ENCODE data around the gene C1orf53. TPM values are rescaled to one million over a fixed set of nuclear protein-coding genes. Genes with fewer than 3 reads are reported as not detected.
"Not testable (repeated sequence)": the region's sequence is repeated elsewhere in the genome, so short reads cannot be mapped to it uniquely, and the experiment has no call there.

Gene C1orf53
- total RNA-seq, 4 donors from 2014 or later: 2.1 to 4.8 (median 3.8) TPM; not detected in 1

DNA sequence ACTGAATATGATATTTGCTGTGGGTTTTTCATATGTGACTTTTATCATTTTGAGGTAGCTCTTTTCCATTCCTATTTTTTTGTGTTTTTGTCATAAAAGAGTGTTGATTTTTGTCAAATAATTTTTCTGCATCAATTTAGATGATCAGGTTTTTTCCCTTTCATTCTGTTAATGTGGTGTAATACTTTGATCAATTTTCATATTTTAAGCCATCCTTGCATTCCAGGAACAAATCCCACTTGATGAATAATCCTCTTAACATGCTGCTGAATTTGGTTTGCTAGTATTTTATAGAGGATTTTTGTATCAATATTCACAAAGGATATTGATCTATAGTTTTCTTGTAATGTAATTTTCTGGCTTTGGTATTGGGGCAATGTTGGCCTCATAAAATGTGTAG lies 25.5 kb upstream of the C1orf53 start:
- intact Hi-C loops (cut with DNase I; ENCODE audit: low total_unique reads) (no loop called here), in situ Hi-C loops (cut with MboI; ENCODE audit: low sequenced_read_pairs in 4 of 4) (loop anchor here in 1 of 4 donors (10.0 kb wide), 1 partner anchor 262 kb away; no protein-coding TSS in a partner anchor)
- Histone ChIP-seq H3K27me3 (no peaks in the 10 kb centered on the region), H3K9me3 (peaks cover 0 to 13% (median 0%) of the 10 kb centered on the region in 3 donors), H3K4me1 (no peaks in the 10 kb centered on the region), H3K36me3 (no peaks in the 10 kb centered on the region), H3K27ac (no peak overlapping the region), H3K4me3 (no peak overlapping the region)
- no peak for ATAC-seq
- no peak for TF ChIP-seq POLR2A (IDR thresholded peaks at IDR 0.05)
- TF ChIP-seq, protein P1, sequence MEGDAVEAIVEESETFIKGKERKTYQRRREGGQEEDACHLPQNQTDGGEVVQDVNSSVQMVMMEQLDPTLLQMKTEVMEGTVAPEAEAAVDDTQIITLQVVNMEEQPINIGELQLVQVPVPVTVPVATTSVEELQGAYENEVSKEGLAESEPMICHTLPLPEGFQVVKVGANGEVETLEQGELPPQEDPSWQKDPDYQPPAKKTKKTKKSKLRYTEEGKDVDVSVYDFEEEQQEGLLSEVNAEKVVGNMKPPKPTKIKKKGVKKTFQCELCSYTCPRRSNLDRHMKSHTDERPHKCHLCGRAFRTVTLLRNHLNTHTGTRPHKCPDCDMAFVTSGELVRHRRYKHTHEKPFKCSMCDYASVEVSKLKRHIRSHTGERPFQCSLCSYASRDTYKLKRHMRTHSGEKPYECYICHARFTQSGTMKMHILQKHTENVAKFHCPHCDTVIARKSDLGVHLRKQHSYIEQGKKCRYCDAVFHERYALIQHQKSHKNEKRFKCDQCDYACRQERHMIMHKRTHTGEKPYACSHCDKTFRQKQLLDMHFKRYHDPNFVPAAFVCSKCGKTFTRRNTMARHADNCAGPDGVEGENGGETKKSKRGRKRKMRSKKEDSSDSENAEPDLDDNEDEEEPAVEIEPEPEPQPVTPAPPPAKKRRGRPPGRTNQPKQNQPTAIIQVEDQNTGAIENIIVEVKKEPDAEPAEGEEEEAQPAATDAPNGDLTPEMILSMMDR (IDR thresholded peaks at IDR 0.05 in 4 of 5, conservative IDR thresholded peaks at IDR 0.05 in 1 of 5): no peak
- DNase-seq: no peak

DNA sequence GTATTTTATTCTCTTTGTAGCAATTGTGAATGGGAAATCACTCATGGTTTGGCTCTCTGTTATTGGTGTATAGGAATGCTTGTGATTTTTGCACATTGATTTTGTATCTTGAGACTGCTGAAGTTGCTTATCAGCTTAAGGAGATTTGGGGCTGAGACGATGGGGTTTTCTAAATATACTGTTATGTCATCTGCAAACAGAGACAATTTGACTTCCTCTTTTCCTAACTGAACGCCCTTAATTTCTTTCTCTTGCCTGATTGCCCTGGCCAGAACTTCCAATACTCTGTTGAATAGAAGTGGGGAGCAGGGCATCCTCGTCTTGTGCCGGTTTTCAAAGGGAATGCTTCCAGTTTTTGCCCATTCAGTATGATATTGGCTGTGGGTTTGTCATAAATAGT lies 22.0 kb upstream of the C1orf53 start:
- H3K27me3 ChIP-seq; DNase-seq; H3K27ac ChIP-seq; H3K4me1 ChIP-seq; intact Hi-C loops (cut with DNase I; ENCODE audit: low total_unique reads); ATAC-seq; H3K36me3 ChIP-seq; in situ Hi-C loops (cut with MboI; ENCODE audit: low sequenced_read_pairs in 4 of 4); H3K4me3 ChIP-seq: not testable (repeated sequence)
- peaks cover 0 to 13% (median 0%) of the 10 kb centered on the region in 3 donors for H3K9me3 ChIP-seq

DNA sequence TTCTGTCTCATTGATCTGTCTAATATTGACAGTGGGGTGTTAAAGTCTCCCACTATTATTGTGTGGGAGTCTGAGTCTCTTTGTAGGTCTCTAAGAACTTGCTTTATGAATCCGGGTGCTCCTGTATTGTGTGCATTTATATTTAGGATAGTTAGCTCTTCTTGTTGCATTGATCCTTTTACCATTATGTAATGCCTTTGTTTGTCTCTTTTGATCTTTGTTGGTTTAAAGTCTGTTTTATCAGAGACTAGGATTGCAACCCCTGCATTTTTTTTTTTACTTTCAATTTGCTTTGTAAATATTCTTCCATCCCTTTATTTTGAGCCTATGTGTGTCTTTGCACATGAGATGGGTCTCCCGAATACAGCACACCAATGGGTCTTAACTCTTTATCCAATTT lies 20.2 kb upstream of the C1orf53 start:
- DNase-seq; ATAC-seq; in situ Hi-C loops (cut with MboI; ENCODE audit: low sequenced_read_pairs in 4 of 4); H3K36me3 ChIP-seq; H3K27me3 ChIP-seq; H3K9me3 ChIP-seq; intact Hi-C loops (cut with DNase I; ENCODE audit: low total_unique reads); H3K27ac ChIP-seq; H3K4me1 ChIP-seq; H3K4me3 ChIP-seq: not testable (repeated sequence)

DNA sequence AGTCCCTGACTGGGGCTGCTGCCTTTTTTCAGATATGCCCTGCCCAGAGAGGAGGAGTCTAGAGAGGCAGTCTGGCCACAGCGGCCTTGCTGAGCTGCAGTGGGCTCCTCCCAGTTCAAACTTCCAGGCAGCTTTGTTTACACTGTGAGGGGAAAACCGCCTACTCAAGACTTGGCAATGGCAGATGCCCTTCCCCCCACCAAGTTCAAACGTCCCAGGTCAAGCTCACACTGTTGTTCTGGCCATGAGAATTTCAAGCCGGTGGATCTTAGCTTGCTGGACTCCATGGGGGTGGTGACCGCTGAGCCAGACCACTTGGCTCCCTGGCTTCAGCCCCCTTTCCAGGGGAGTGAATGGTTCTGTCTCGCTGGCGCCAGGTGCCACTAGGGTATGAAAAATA lies 18.3 kb upstream of the C1orf53 start:
- no peak overlapping the region for H3K4me3 ChIP-seq
- H3K27me3 ChIP-seq: peaks cover 0 to 3% (median 0%) of the 10 kb centered on the region in 3 donors
- H3K9me3 ChIP-seq: no peaks in the 10 kb centered on the region
- no peak overlapping the region for H3K27ac ChIP-seq
- in situ Hi-C loops (cut with MboI; ENCODE audit: low sequenced_read_pairs in 4 of 4): no loop called here
- TF ChIP-seq, protein P1 (IDR thresholded peaks at IDR 0.05 in 4 of 5, conservative IDR thresholded peaks at IDR 0.05 in 1 of 5): no peak
- no peak for TF ChIP-seq POLR2A (IDR thresholded peaks at IDR 0.05)
- no peaks in the 10 kb centered on the region for H3K36me3 ChIP-seq
- ATAC-seq (no peak), DNase-seq (no peak)
- intact Hi-C loops (cut with DNase I; ENCODE audit: low total_unique reads): no loop called here
- no peaks in the 10 kb centered on the region for H3K4me1 ChIP-seq

DNA sequence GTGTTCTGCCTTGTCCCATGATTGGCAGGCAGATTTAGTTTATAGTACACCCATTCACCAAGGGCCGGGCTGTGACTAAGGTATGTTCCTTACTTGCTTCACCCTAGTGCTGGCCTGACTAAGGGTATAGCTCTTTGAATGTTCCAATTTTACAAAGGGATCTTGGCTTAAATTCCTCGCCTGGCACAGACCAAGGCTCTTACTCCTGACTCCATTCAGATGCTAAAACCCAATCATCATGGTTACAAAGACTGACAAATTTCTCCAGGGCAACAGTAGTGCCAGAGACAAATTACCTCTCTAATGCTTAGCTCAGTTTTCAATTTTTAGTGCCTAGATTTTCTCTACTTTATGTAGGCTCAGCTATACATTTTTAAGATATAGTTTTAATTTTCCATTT lies 11.5 kb upstream of the C1orf53 start:
- Histone ChIP-seq H3K27ac (no peak overlapping the region), H3K9me3 (no peaks in the 10 kb centered on the region), H3K4me3 (no peak overlapping the region), H3K36me3 (no peaks in the 10 kb centered on the region), H3K4me1 (no peaks in the 10 kb centered on the region), H3K27me3 (peaks cover 0 to 14% (median 0%) of the 10 kb centered on the region in 3 donors)
- intact Hi-C loops (cut with DNase I; ENCODE audit: low total_unique reads) (no loop called here), in situ Hi-C loops (cut with MboI; ENCODE audit: low sequenced_read_pairs in 4 of 4) (no loop called here)
- TF ChIP-seq POLR2A (IDR thresholded peaks at IDR 0.05): no peak
- TF ChIP-seq, protein P1 (IDR thresholded peaks at IDR 0.05 in 4 of 5, conservative IDR thresholded peaks at IDR 0.05 in 1 of 5): no peak
- DNase-seq: no peak
- no peak for ATAC-seq

DNA sequence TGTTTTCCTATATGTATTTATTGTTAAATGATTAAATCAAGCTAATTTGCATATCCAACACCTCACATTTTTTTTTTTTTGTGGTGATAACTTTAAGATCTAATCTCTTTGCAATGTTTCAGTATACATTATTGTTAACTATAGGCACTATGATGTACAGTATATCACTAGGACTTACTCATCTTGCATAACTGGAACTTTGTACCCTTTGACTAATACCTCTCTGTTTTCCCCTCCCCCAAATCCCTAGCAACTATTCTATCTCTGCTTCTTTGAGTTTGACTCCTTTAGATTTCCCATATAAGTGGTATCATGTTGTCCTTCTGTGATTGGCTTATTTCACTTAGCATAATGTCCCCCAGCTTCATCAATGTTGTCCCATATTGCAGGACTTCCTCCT lies 9.7 kb upstream of the C1orf53 start:
- intact Hi-C loops (cut with DNase I; ENCODE audit: low total_unique reads): no loop called here

More for the DNA sequence above, 9.7 kb upstream of the C1orf53 start:
- TF ChIP-seq POLR2A (IDR thresholded peaks at IDR 0.05): no peak
- TF ChIP-seq, protein P1 (IDR thresholded peaks at IDR 0.05 in 4 of 5, conservative IDR thresholded peaks at IDR 0.05 in 1 of 5): no peak
- Histone ChIP-seq H3K36me3 (no peaks in the 10 kb centered on the region), H3K4me3 (no peak overlapping the region), H3K27me3 (peaks cover 0 to 14% (median 0%) of the 10 kb centered on the region in 3 donors), H3K9me3 (no peaks in the 10 kb centered on the region), H3K4me1 (no peaks in the 10 kb centered on the region), H3K27ac (no peak overlapping the region)
- in situ Hi-C loops (cut with MboI; ENCODE audit: low sequenced_read_pairs in 4 of 4): no loop called here
- ATAC-seq (no peak), DNase-seq (no peak)
